Activated T-helper 1 cell treated with anti-CD3 and anti-CD28 coated beads, Interleukin-12 subunit alpha, Interleukin-12 subunit beta, Interleukin-2, Interleukin-4 antibody, amounts not matched to agents 30 ng/mL and 10 ng/mL and 1 ng/mL, durations not matched to agents 14 hours and 24 hours and 36 hours (primary cell): Measurements from ENCODE around the gene LRRC27. TPM values are rescaled to one million over a fixed set of nuclear protein-coding genes. Genes with fewer than 3 reads are reported as not detected.
A peak's percentile ranks its signal among the peaks of the same experiment; 100 is the strongest.

Source experiments
- DNase-seq: peaks from one replicate; pipeline ENCODE4 v3.0.0; 2021; ENCODE audit warnings: low spot score
- H3K27ac Mint-ChIP-seq: one replicate; pipeline ENCODE4 v1.8.0; 2021; ENCODE audit warnings: mild to moderate bottlenecking, mixed read lengths
- H3K27me3 Mint-ChIP-seq: one replicate; pipeline ENCODE4 v1.8.0; 2022; ENCODE audit warnings: mild to moderate bottlenecking, moderate library complexity, mixed read lengths; ENCODE audit not compliant: insufficient read depth
- H3K36me3 Mint-ChIP-seq: one replicate; pipeline ENCODE4 v1.8.0; 2021; ENCODE audit warnings: low read depth, mixed read lengths
- H3K4me1 Mint-ChIP-seq: one replicate; pipeline ENCODE4 v1.8.0; 2021; ENCODE audit warnings: low read depth, mixed read lengths
- H3K4me3 Mint-ChIP-seq: one replicate; pipeline ENCODE4 v1.8.0; 2021; ENCODE audit warnings: mild to moderate bottlenecking, moderate library complexity, mixed read lengths
- H3K9me3 Mint-ChIP-seq: one replicate; pipeline ENCODE4 v1.8.0; 2021; ENCODE audit warnings: mixed read lengths
- intact Hi-C: fragments of 100-400 bp; cut with micrococcal nuclease; formaldehyde crosslinking; loops from one replicate; pipeline ENCODE4 v1.15.1; 2024
- total RNA-seq: library from RNA; stranded (reverse); gene quantifications from 2 replicates; pipeline ENCODE4 v1.2.3, GENCODE V29; 2022

Gene LRRC27
- total RNA-seq, 1 donor from 2014 or later = 1.7 TPM

DNA sequence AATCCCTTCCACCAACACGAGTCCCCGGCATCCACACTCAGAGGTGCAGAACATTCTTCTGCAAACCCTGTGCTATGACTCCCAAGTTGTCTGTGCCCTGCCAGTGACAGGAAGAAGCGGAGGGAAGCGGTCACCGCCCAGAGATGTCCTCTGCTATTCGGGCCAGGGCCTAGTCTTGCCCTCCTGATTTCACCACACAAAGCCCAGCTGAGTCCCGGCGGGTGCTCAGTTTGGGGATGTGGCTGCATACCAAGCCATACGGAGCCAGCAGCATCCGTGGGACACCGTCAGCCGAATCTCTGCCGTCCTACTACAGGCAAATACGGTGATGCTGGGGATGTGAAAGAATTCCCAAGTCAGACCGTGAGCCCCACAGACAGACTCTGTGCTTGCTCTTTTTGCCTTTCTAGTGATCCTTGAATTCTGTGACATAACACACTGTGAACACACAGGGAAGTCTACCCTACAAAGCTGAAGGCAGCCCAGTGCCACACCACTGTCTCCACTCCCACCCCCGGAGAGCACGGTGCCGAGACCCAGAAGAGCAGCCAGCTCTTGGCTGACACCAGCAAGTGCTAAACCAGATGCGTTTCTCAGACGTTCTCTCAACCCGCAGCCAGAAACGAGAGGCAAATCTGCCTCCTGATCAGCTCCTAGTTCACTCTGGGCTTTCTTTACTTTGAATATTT lies 26.2 kb upstream of the LRRC27 start:
- intact Hi-C loops = loop anchor here (2.0 to 10.0 kb wide), 4 partner anchors 73 to 969 kb away; partner anchors contain the start of genes ADAM8, BNIP3 and PPP2R2D
- Mint-ChIP-seq H3K4me1 (no peaks in the 10 kb centered on the region), H3K27ac (no peak overlapping the region), H3K9me3 (no peaks in the 10 kb centered on the region), H3K4me3 (peak overlapping the region; percentile 87), H3K27me3 (peaks cover 38% of the 10 kb centered on the region), H3K36me3 (no peaks in the 10 kb centered on the region)
- DNase-seq = no peak

- Mint-ChIP-seq H3K27me3 (peaks cover 39% of the 10 kb centered on the region), H3K27ac (no peak overlapping the region), H3K36me3 (no peaks in the 10 kb centered on the region), H3K4me1 (no peaks in the 10 kb centered on the region), H3K4me3 (peak overlapping the region; percentile 87), H3K9me3 (no peaks in the 10 kb centered on the region)
- no peak for DNase-seq
- intact Hi-C loops = loop anchor here (2.0 to 10.0 kb wide), 4 partner anchors 74 to 968 kb away; partner anchors contain the start of genes ADAM8, BNIP3 and PPP2R2D
Measured at GRCh38 chr10:132306343-132306685, 25.7 kb upstream of the LRRC27 start.

DNA sequence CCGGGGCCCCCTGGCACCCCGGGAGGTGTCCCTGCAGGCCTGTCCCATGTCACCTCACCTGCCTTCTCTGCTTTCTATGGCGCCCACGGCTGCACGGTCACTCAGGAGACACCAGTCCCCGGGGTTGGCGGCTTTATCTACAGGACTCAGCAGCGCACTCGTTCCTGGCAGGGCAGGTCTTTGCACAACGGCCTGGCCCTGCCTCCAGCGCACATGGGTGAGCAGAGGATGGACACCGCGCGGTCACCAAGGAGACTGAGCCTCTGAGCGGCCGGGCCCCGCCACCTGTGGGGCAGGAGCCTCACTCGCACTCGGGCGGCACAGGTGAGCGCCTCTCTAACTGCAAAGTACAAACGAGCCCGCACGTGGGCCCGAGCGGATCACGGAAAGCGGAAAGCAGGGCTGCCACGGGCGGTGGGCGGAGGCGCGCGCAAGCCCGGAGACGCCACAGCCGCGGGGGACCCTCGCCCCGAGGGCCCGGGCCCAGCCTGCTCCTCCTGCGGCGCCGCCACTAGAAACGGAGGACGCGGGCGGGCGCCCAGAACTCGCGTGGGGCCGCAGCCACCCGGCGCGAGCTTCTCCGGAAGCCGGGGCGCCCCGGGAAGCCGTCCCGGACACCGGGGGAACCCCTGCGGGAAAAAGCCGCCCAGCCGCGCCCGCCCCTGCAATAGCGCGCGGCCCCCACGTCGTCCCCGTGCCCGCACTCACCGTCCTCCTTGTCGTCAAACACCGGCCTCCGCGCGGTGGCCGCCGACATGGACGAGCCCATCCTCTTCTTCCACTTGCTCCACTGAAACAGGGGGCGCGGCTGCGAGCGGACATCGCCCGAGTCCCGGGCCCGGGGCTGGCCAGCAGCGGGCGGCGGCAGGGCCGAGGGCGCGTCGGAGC lies 24.9 kb upstream of the LRRC27 start:
- Mint-ChIP-seq H3K27ac (peak overlapping the region; percentile 89), H3K9me3 (no peaks in the 10 kb centered on the region), H3K36me3 (no peaks in the 10 kb centered on the region), H3K4me3 (peak overlapping the region; percentile 87), H3K27me3 (peaks cover 39% of the 10 kb centered on the region), H3K4me1 (no peaks in the 10 kb centered on the region)
- intact Hi-C loops = loop anchor here (2.0 to 10.0 kb wide), 4 partner anchors 75 to 968 kb away; partner anchors contain the start of genes ADAM8, BNIP3 and PPP2R2D
- peak; percentile 17 for DNase-seq

DNA sequence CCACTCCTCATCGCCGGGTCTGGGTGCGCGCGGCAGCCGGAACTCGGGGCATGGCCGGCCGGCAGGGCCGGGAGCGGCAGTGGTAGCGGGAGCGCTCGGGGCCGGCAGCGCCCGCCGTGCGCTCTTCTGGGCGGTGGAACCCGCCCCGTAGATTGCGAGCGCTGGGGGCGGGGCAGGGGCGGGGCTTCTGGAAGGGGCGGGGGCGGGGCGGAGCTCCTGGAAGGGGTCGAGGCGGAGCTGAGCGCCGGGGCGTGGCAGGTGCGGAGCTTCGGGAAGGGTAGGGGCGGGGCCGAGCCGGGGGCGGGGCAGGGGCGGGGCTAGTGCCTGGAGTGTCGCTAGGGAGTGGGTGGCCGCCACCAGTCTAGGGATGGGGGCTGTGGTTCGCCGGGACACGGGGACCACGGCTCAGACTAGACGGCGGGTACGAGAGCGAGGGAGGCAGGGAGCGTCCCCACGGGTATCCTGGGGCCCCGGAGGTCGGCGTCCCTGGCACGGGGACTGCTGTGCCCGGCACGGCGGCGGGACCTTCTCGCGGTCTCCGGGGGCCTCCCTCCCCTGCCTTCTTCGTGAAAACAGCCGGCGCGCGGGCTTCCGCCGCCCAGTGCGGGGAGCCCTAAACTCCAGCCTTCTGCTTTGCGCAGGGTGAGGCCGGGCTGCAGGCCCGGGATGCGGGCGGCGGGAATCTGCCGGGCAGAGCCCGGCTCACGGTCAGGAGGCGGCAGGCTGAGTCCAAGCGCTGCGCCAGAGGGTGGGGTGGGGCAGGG lies 24.0 kb upstream of the LRRC27 start, which contains the start of gene STK32C:
TSS of gene STK32C (minus strand) at position 128 of the 764 bp plus-strand sequence. CDS start at position 11, 117 bp downstream.
- no peaks in the 10 kb centered on the region for H3K36me3 Mint-ChIP-seq
- H3K4me3 Mint-ChIP-seq = peak within 1 kb of the TSS; percentile 87
- H3K9me3 Mint-ChIP-seq = no peaks in the 10 kb centered on the region
- peak within 1 kb of the TSS; percentile 89 for H3K27ac Mint-ChIP-seq
- DNase-seq = peak; percentile 80
- intact Hi-C loops = loop anchor here (1.0 to 10.0 kb wide), 10 partner anchors 24 to 967 kb away; partner anchors contain the start of genes ADAM8, BNIP3, LRRC27 and PPP2R2D
- no peaks in the 10 kb centered on the region for H3K4me1 Mint-ChIP-seq
- peaks cover 39% of the 10 kb centered on the region for H3K27me3 Mint-ChIP-seq

DNA sequence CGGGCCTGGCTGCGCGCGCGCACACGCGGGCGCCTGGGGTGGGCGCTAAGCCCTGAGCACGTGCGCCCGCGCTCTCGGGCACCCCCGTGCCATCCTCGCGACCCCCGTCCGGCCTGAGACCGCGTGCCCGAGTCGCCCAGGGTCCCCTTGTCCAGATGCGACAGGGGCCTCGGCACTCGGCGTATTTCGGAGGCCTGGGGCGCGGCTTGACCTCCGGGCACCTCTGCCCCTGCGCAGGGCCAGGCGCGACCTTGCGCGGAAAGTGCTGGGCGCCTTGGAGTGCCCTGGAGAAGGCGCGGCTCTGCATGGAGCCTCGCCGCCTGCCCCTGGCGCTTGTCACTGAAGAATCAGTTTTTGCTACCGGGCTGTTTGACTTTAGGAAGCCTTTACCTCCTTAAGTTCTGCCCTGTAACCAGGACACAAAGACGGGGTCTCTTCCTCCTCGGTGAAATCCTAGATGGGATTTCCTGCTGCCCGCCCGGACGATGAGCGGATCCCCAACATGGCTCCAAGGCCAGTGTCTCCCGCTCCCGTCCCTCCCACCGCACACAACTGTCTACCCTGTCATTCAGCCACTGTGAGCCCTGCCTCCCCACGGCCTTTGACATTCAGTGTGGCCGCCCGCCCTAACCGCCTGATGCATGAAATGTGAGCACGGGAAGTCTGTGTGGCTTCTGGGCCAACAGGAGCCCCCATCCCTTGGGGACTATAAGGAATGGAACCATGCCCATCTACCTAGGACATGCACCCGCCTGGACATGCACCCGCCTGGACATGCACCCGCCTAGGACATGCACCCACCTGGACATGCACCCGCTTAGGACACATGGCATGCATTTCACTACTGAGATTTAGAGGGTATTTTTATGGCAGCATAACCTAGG lies 23.2 kb upstream of the LRRC27 start:
- H3K36me3 Mint-ChIP-seq = no peaks in the 10 kb centered on the region
- DNase-seq = no peak
- intact Hi-C loops = loop anchor here (1.0 to 10.0 kb wide), 9 partner anchors 23 to 966 kb away; partner anchors contain the start of genes ADAM8, BNIP3 and LRRC27

GRCh38 chr10:132309471-132309865 lies 22.5 kb upstream of the LRRC27 start:
- no peaks in the 10 kb centered on the region for H3K36me3 Mint-ChIP-seq
- no peak for DNase-seq
- intact Hi-C loops = loop anchor here (5.0 to 10.0 kb wide), 3 partner anchors 77 to 965 kb away; partner anchors contain the start of genes ADAM8 and BNIP3
- peaks cover 34% of the 10 kb centered on the region for H3K27me3 Mint-ChIP-seq
- H3K4me1 Mint-ChIP-seq = no peaks in the 10 kb centered on the region
- H3K27ac Mint-ChIP-seq = no peak overlapping the region
- peak overlapping the region; percentile 78 for H3K4me3 Mint-ChIP-seq
- H3K9me3 Mint-ChIP-seq = no peaks in the 10 kb centered on the region

More for the DNA sequence above, 23.2 kb upstream of the LRRC27 start:
- H3K9me3 Mint-ChIP-seq = no peaks in the 10 kb centered on the region
- peaks cover 34% of the 10 kb centered on the region for H3K27me3 Mint-ChIP-seq
- H3K4me3 Mint-ChIP-seq = peak overlapping the region; percentile 78
- peak overlapping the region; percentile 52 for H3K27ac Mint-ChIP-seq
- H3K4me1 Mint-ChIP-seq = no peaks in the 10 kb centered on the region

DNA sequence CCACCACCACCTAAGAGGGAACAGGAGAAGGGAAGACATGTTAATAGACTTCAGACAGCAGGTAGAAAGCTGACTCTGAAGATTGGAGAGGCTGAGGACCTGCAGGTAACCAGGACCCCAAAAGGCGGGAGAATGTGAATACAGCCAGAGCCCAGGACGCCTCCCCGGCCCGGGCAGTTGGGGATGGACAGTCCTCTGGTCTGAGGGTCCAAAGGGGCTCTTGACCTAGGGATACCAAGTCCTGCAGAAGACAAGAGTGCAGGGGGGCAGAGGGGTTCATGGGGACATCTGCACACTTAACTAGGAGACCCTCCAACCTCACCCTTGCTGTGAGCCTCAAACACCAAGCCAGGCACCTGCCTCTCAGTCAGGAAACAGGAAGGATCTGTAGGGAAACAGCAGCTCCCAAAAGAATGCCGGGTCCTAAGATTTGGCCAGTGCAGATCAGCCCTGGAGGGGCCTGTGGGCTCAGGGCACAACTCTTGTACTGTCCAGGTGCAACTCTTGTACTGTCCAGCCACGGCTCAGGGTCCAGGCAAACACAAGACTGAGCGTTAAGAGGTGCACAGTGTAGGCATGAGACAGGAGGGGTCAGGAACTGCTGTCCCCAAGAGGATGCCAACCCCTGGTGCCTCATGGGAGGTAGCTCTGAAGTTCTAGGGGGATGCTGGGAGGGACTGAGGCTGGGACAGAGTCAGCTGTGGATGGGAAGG lies 22.0 kb upstream of the LRRC27 start:
- Mint-ChIP-seq H3K9me3 (no peaks in the 10 kb centered on the region), H3K36me3 (no peaks in the 10 kb centered on the region), H3K27me3 (peaks cover 35% of the 10 kb centered on the region), H3K4me3 (peak overlapping the region; percentile 78), H3K27ac (no peak overlapping the region), H3K4me1 (no peaks in the 10 kb centered on the region)
- intact Hi-C loops = loop anchor here (5.0 to 10.0 kb wide), 3 partner anchors 78 to 965 kb away; partner anchors contain the start of genes ADAM8 and BNIP3
- no peak for DNase-seq

GRCh38 chr10:132310701-132311337 lies 21.2 kb upstream of the LRRC27 start:
- H3K4me1 Mint-ChIP-seq = no peaks in the 10 kb centered on the region

DNA sequence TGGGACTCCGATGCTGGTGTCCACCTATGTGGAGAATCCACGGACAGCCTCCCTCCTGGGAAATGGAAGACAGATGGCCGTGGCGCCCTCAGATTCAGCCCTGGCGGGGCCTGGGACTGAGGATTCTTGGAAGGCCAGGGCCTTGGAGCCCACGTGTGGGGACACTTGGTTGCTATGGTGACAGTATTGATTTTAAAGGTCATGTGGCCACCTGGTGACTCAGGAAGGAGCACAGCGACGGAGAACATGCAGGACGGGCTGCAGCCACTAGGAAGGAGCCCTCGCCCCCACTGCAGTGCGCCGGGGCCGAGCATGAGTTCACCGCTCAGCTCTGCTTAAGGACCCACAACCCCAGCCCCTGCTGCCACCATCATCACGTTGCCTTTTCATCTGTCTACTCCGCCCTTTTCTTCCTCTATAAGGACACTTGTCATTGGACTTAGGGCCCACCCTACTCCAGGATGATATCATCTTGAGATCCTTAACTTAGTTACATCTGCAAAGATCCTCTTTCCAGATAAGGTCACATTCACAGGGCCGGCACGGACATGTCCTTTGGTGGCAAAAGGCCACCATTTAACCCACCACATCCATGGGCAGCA lies 20.6 kb upstream of the LRRC27 start:
- intact Hi-C loops = no loop called here
- no peak overlapping the region for H3K4me3 Mint-ChIP-seq
- H3K27me3 Mint-ChIP-seq = peaks cover 27% of the 10 kb centered on the region
- no peaks in the 10 kb centered on the region for H3K36me3 Mint-ChIP-seq
- no peaks in the 10 kb centered on the region for H3K4me1 Mint-ChIP-seq
- H3K9me3 Mint-ChIP-seq = no peaks in the 10 kb centered on the region
- H3K27ac Mint-ChIP-seq = no peak overlapping the region
- DNase-seq = no peak

More at GRCh38 chr10:132310701-132311337, 21.2 kb upstream of the LRRC27 start:
- DNase-seq = no peak
- H3K27me3 Mint-ChIP-seq = peaks cover 33% of the 10 kb centered on the region
- H3K4me3 Mint-ChIP-seq = no peak overlapping the region
- H3K36me3 Mint-ChIP-seq = no peaks in the 10 kb centered on the region
- no peak overlapping the region for H3K27ac Mint-ChIP-seq
- intact Hi-C loops = no loop called here
- no peaks in the 10 kb centered on the region for H3K9me3 Mint-ChIP-seq

DNA sequence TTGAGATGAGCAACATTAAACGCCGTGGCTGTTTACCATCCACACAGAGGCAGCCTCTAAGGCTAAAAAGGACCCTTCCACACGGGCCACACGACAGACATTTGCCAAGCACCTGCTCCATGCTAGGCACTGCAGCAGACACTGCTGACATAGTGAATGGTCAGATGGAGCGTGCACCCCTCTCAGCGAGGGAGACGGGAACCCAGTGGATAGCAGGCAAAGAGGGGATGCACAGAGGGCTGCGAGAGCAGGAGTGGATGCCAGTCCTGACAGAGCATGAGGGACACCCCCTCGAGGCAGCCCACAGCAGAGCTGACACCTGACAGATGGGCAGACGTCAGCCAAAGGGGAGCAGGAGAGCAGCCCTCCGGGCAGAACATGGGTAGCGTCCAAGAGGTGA lies 18.7 kb upstream of the LRRC27 start:
- Mint-ChIP-seq H3K4me3 (no peak overlapping the region), H3K27me3 (peaks cover 21% of the 10 kb centered on the region), H3K36me3 (peaks cover 1% of the 10 kb centered on the region), H3K4me1 (no peaks in the 10 kb centered on the region), H3K27ac (no peak overlapping the region), H3K9me3 (no peaks in the 10 kb centered on the region)
- intact Hi-C loops = no loop called here
- no peak for DNase-seq
